H1 (cell line): ENCODE data around the gene GXYLT1. TPM values are rescaled to one million over a fixed set of nuclear protein-coding genes. Genes with fewer than 3 reads are reported as not detected.

Experiments
- CTCF ChIA-PET: fragments of 300-600 bp; sonication (Branson Sonifier 250); formaldehyde crosslinking; loops from one replicate; lab custom pipeline; 2021; ENCODE audit not compliant: partially characterized antibody; lab: Charles Lee
- POLR2A ChIA-PET: fragments of 300-600 bp; sonication (Branson Sonifier 250); formaldehyde crosslinking; loops from one replicate; lab custom pipeline; 2021; ENCODE audit warnings: inconsistent platforms; ENCODE audit not compliant: partially characterized antibody; lab: Charles Lee
- DNase-seq, 2 experiments: peaks; one replicate each; pipeline versions ENCODE4 v3.0.0 to v3.0.0-alpha.2; 2010 to 2022; ENCODE audit warnings: low spot score in 2 of 2, low read depth in 1 of 2, mixed read lengths in 1 of 2
- FAIRE-seq: peaks from 2 replicates; lab custom pipeline; 2011; peaks lifted over from hg19 to GRCh38; lab: Jason Lieb, UNC
- H2AFZ ChIP-seq: 2 replicates; pipeline ENCODE4 v1.8.1; 2012; ENCODE audit warnings: low read length, inconsistent platforms
- H2AK5ac ChIP-seq: 2 replicates; pipeline ENCODE4 v1.6.1; 2013; ENCODE audit warnings: low read depth, low read length
- H2BK120ac ChIP-seq: replicated peaks from 2 replicates; pipeline ENCODE3; 2013; ENCODE audit warnings: low read depth, low read length, inconsistent platforms
- H2BK12ac ChIP-seq: 2 replicates; pipeline ENCODE4 v1.6.1; 2013; ENCODE audit warnings: low read depth, low read length
- H2BK15ac ChIP-seq: 2 replicates; pipeline ENCODE4 v1.6.1; 2013; ENCODE audit warnings: low read length
- H2BK20ac ChIP-seq: 2 replicates; pipeline ENCODE4 v1.6.1; 2013; ENCODE audit warnings: low read length
- H2BK5ac ChIP-seq: 2 replicates; pipeline ENCODE4 v1.6.1; 2013; ENCODE audit warnings: low read depth, low read length
- H3K14ac ChIP-seq: 2 replicates; pipeline ENCODE4 v1.6.1; 2013; ENCODE audit warnings: inconsistent platforms; ENCODE audit not compliant: insufficient read length
- H3K18ac ChIP-seq: 2 replicates; pipeline ENCODE4 v1.6.1; 2013; ENCODE audit warnings: low read length; ENCODE audit errors: extremely low read depth
- H3K23ac ChIP-seq: 2 replicates; pipeline ENCODE4 v1.6.1; 2013; ENCODE audit warnings: inconsistent platforms; ENCODE audit not compliant: insufficient read length
- H3K23me2 ChIP-seq: 2 replicates; pipeline ENCODE4 v1.6.1; 2013; ENCODE audit warnings: low read depth, low read length
- H3K27ac ChIP-seq: 2 replicates; pipeline ENCODE4 v1.6.1; 2011; ENCODE audit warnings: low read depth, low read length, inconsistent platforms
- H3K27me3 ChIP-seq, 4 experiments: replicated peaks in 1 of 4; 1 replicate in 1 of 4; 2 replicates in 3 of 4; pipeline versions ENCODE4 v1.6.1 to v1.8.1; 2011 to 2013; ENCODE audit warnings: low read length in 3 of 4, mild to moderate bottlenecking in 3 of 4, inconsistent platforms in 2 of 4, mixed read lengths in 2 of 4, moderate library complexity in 1 of 4; ENCODE audit not compliant: control insufficient read depth in 3 of 4, insufficient read depth in 3 of 4; ENCODE audit errors: extremely low read depth in 1 of 4
- H3K36me3 ChIP-seq, 4 experiments: 2 replicates each; pipeline versions ENCODE4 v1.6.1 to v1.8.1; 2011 to 2013; ENCODE audit warnings: mild to moderate bottlenecking in 4 of 4, low read length in 3 of 4, moderate library complexity in 2 of 4, control low read depth in 1 of 4, inconsistent platforms in 1 of 4; ENCODE audit not compliant: insufficient read depth in 4 of 4, control insufficient read depth in 2 of 4
- H3K4ac ChIP-seq: replicated peaks from 2 replicates; pipeline ENCODE3; 2013; ENCODE audit warnings: low read length, low read depth, mixed read lengths, inconsistent platforms; ENCODE audit not compliant: insufficient read length
- H3K4me1 ChIP-seq, 4 experiments: replicated peaks in 1 of 4; 1 replicate in 1 of 4; 2 replicates in 3 of 4; pipeline versions ENCODE4 v1.6.1 to v1.8.1; 2011 to 2013; ENCODE audit warnings: low read length in 3 of 4, inconsistent platforms in 2 of 4, mixed read lengths in 1 of 4; ENCODE audit not compliant: insufficient read depth in 4 of 4, control insufficient read depth in 3 of 4
- H3K4me2 ChIP-seq, 2 experiments: 2 replicates each; pipeline versions ENCODE4 v1.6.1 to v1.8.1; 2011 to 2013; ENCODE audit warnings: low read depth in 2 of 2, low read length in 2 of 2, control low read depth in 1 of 2, inconsistent platforms in 1 of 2, mild to moderate bottlenecking in 1 of 2; ENCODE audit not compliant: insufficient read depth in 1 of 2
- H3K4me3 ChIP-seq, 4 experiments: fragments of 200-600, 300-600 bp in 1 of 4; sonication (generic), shearing (Covaris generic), sonication (Bioruptor Twin) in 1 of 4; 2 replicates each; pipeline versions ENCODE4 v1.5.1 to v1.8.1; 2011 to 2016; ENCODE audit warnings: low read length in 4 of 4, low read depth in 3 of 4, control low read depth in 2 of 4, inconsistent platforms in 2 of 4, mild to moderate bottlenecking in 2 of 4, mixed read lengths in 1 of 4, moderate library complexity in 1 of 4; ENCODE audit not compliant: insufficient read depth in 2 of 4; ENCODE audit errors: extremely low read depth in 1 of 4
- H3K56ac ChIP-seq: replicated peaks from 2 replicates; pipeline ENCODE3; 2013; ENCODE audit warnings: low read depth, mild to moderate bottlenecking, mixed read lengths, low read length, inconsistent platforms; ENCODE audit not compliant: insufficient read length
- H3K79me1 ChIP-seq: 2 replicates; pipeline ENCODE4 v1.6.1; 2013; ENCODE audit warnings: low read depth, low read length, control low read depth
- H3K79me2 ChIP-seq, 2 experiments: 2 replicates each; pipeline versions ENCODE4 v1.6.1 to v1.8.1; 2012 to 2013; ENCODE audit warnings: low read length in 2 of 2, mild to moderate bottlenecking in 2 of 2, inconsistent platforms in 1 of 2; ENCODE audit not compliant: insufficient read depth in 2 of 2, control insufficient read depth in 1 of 2
- H3K9ac ChIP-seq, 4 experiments: replicated peaks in 1 of 4; 1 replicate in 1 of 4; 2 replicates in 3 of 4; pipeline versions ENCODE4 v1.6.1 to v1.8.1; 2011 to 2013; ENCODE audit warnings: low read depth in 3 of 4, low read length in 3 of 4, control low read depth in 2 of 4, mild to moderate bottlenecking in 2 of 4, moderate library complexity in 2 of 4, inconsistent platforms in 1 of 4; ENCODE audit errors: extremely low read depth in 1 of 4
- H3K9me3 ChIP-seq, 2 experiments: 2 replicates each; pipeline versions ENCODE4 v1.6.1 to v1.8.1; 2012 to 2013; ENCODE audit warnings: mild to moderate bottlenecking in 2 of 2, moderate library complexity in 2 of 2, control low read depth in 1 of 2, inconsistent platforms in 1 of 2, low read depth in 1 of 2, low read length in 1 of 2, mixed read lengths in 1 of 2; ENCODE audit not compliant: insufficient read depth in 2 of 2
- H4K20me1 ChIP-seq, 2 experiments: replicated peaks in 1 of 2; 2 replicates each; pipeline versions ENCODE3 to v1.8.1; 2011 to 2013; ENCODE audit warnings: inconsistent platforms in 2 of 2, low read length in 2 of 2, mild to moderate bottlenecking in 1 of 2; ENCODE audit not compliant: insufficient read depth in 2 of 2, control insufficient read depth in 1 of 2
- H4K5ac ChIP-seq: 2 replicates; pipeline ENCODE4 v1.6.1; 2013; ENCODE audit warnings: low read length, low read depth, mixed read lengths, inconsistent platforms; ENCODE audit not compliant: insufficient read length
- H4K8ac ChIP-seq: 2 replicates; pipeline ENCODE4 v1.8.0; 2013; ENCODE audit warnings: mild to moderate bottlenecking, moderate library complexity, low read length, inconsistent platforms; ENCODE audit not compliant: insufficient read depth; ENCODE audit errors: extremely low read depth
- H4K91ac ChIP-seq: replicated peaks from 2 replicates; pipeline ENCODE3; 2013; ENCODE audit warnings: low read length, mixed read lengths, inconsistent platforms; ENCODE audit not compliant: insufficient read length
- MAX ChIP-seq: IDR thresholded peaks from 2 replicates; pipeline ENCODE4 v1.6.1; 2012; ENCODE audit warnings: inconsistent platforms
- RFX5 ChIP-seq: IDR thresholded peaks from 2 replicates; pipeline ENCODE4 v1.6.1; 2011; ENCODE audit warnings: low read depth, low read length, improper control_type of control experiment, borderline replicate concordance
- WGBS, 2 experiments: shearing (Covaris generic) in 1 of 2; methylation state at CpG; one replicate each; pipeline versions ENCODE4 v1.1.6 to v1.1.7; 2013 to 2015; ENCODE audit warnings: low lambda C conversion rate in 2 of 2, mixed read lengths in 2 of 2, inconsistent platforms in 1 of 2, low coverage in 1 of 2, missing lambda C conversion rate in 1 of 2; ENCODE audit not compliant: insufficient replicate concordance in 2 of 2, insufficient coverage in 1 of 2, insufficient read length in 1 of 2; ENCODE audit errors: extremely low coverage in 1 of 2, missing lambda C conversion rate in 1 of 2; 5-methylcytosine and 5-hydroxymethylcytosine counted together
- polyA plus RNA-seq, 7 experiments: library from polyadenylated mRNA; depleted of rRNA in 3 of 7; stranded (reverse) in 5 of 7; unstranded in 2 of 7; fragments of >200 nt in 5 of 7; fragments of 200-250 nt in 2 of 7; gene quantifications; 1 replicate in 5 of 7; 2 replicates in 1 of 7; 4 replicates in 1 of 7; pipeline versions ENCODE4 v1.2.1 to v1.2.3, GENCODE V29; 2011 to 2013; ENCODE audit warnings: missing spikeins in 2 of 7, mixed read lengths in 2 of 7
- total RNA-seq: library from RNA; stranded (reverse); fragmentation: NEBNext Ultra II Directional; extraction: Animal tissue kit (Norgen Biotek cat#: 25700); gene quantifications from 2 replicates; pipeline ENCODE4 v1.2.1, GENCODE V29; 2021

GXYLT1 gene
- total and polyA plus RNA-seq, 2 of the 8 experiments (the other 6 are each of a cell fraction or from before 2014, with no cell fraction given), result 3.1 to 10.7 TPM

DNA sequence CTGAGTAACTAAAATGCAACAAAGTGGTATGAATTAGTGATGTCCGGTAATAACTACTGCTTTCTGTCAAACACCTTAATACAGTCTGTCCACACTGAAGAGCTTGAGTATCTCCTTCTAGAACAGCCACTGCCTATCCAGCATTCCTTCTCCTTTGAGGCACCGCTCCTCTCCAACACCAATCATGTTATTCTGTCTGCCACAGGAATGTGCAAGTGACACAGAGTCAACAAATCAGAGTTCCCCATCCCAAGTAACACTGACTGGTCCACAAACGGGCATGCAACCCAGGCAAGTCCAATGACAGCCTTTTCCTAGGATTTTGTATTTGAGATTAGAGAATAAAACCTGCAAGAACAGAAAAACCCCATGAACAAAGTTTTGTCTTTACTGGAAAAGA is 3.8 kb downstream of the GXYLT1 start:
- no peak overlapping the region for H3K18ac ChIP-seq
- no peaks in the 10 kb centered on the region for H3K9me3 ChIP-seq
- H3K79me2 ChIP-seq, result peaks cover 3 to 59% of the 10 kb centered on the region in 2 experiments; a peak in 3 of 4 replicates
- no peak overlapping the region for H3K4me3 ChIP-seq
- H4K8ac ChIP-seq, result no peak overlapping the region
- no peak for FAIRE-seq
- H3K27ac ChIP-seq, result no peak overlapping the region
- no peak overlapping the region for H2AK5ac ChIP-seq
- H3K23me2 ChIP-seq, result peaks cover 9% of the 10 kb centered on the region
- no peak overlapping the region for H4K5ac ChIP-seq
- no peak overlapping the region for H2BK20ac ChIP-seq
- no peak overlapping the region for H3K4me2 ChIP-seq
- H2BK5ac ChIP-seq, result no peak overlapping the region
- ChIA-PET POLR2A (no interaction called here), CTCF (interaction anchor here (0.9 kb wide), 1 partner anchor 95 kb away, joined by 3 read pairs; no protein-coding TSS in a partner anchor)
- no peak overlapping the region for H3K9ac ChIP-seq
- H2BK15ac ChIP-seq, result no peak overlapping the region
- H3K14ac ChIP-seq, result no peak overlapping the region
- no peak overlapping the region for H2AFZ ChIP-seq
- H3K79me1 ChIP-seq, result peaks cover 4% of the 10 kb centered on the region; the same call in 1 of the 2 replicates
- H4K91ac ChIP-seq, result no peak overlapping the region
- H3K36me3 ChIP-seq, result no peaks in the 10 kb centered on the region
- peaks cover 2 to 12% of the 10 kb centered on the region in 2 experiments for H4K20me1 ChIP-seq
- H2BK120ac ChIP-seq, result no peak overlapping the region
- H2BK12ac ChIP-seq, result no peak overlapping the region
- 87% methylated on average over 3 of the region's 3 CpGs; no CpG with 5 or more reads in 1 of the 2 experiments for WGBS, 2 experiments
- H3K23ac ChIP-seq, result no peak overlapping the region
- no peak overlapping the region for H3K4ac ChIP-seq
- H3K56ac ChIP-seq, result no peak overlapping the region
- peaks cover 4 to 9% (median 7%) of the 10 kb centered on the region in 4 experiments; a peak in 5 of 7 replicates for H3K4me1 ChIP-seq
- H3K27me3 ChIP-seq, result peaks cover 0 to 11% (median 0%) of the 10 kb centered on the region in 4 experiments; a peak in 3 of 7 replicates
- DNase-seq, result no peak
- TF ChIP-seq RFX5 (no peak), MAX (no peak)
